HFFc6 (cell line): ENCODE data around the gene VAV3. TPM values are rescaled to one million over a fixed set of nuclear protein-coding genes. Genes with fewer than 3 reads are reported as not detected.

ENCODE experiments used
- DNase-seq: peaks from one replicate; pipeline ENCODE4 v3.0.0-alpha.2; 2018
- H3K27ac Mint-ChIP-seq: 2 replicates; pipeline ENCODE4 v1.8.0; 2020; ENCODE audit warnings: mild to moderate bottlenecking, mixed read lengths
- H3K27me3 Mint-ChIP-seq: 2 replicates; pipeline ENCODE4 v1.8.0; 2021; ENCODE audit warnings: mild to moderate bottlenecking, moderate library complexity, mixed read lengths; ENCODE audit not compliant: insufficient read depth
- H3K36me3 Mint-ChIP-seq: 2 replicates; pipeline ENCODE4 v1.8.0; 2021; ENCODE audit warnings: low read depth, mixed read lengths
- H3K4me1 Mint-ChIP-seq: 2 replicates; pipeline ENCODE4 v1.8.0; 2020; ENCODE audit warnings: low read depth, mixed read lengths
- H3K4me3 Mint-ChIP-seq: 2 replicates; pipeline ENCODE4 v1.8.0; 2020; ENCODE audit warnings: mild to moderate bottlenecking, moderate library complexity, mixed read lengths
- H3K9me3 Mint-ChIP-seq: 2 replicates; pipeline ENCODE4 v1.8.0; 2020; ENCODE audit warnings: mild to moderate bottlenecking, mixed read lengths
- long read RNA-seq: library from polyadenylated mRNA; unstranded; transcript quantifications from one replicate; pipeline ENCODE4 v2.0.0, GENCODE V29; 2019
- total RNA-seq, 6 experiments: library from RNA; stranded (reverse); fragmentation: NEBNext Ultra II Directional; extraction: Animal tissue kit (Norgen Biotek cat#: 25700); gene quantifications; 2 replicates in 1 of 6; 3 replicates in 5 of 6; pipeline ENCODE4 v1.2.3, GENCODE V29; 2021
- TF ChIP-seq, protein P1 (sequence below): fragments of 200-600 bp; sonication (generic); IDR thresholded peaks from 2 replicates; pipeline ENCODE4 v1.5.0; 2021; ENCODE audit warnings: antibody characterized with exemption, mild to moderate bottlenecking

Gene VAV3
- total RNA-seq = not detected
- long read RNA-seq = 0 reads

GRCh38 chr1:107965110-107965991, at the start of gene VAV3:
Gene VAV3, minus strand, starts transcription at chr1:107965180. Its CDS starts 311 bp downstream, at chr1:107964869.
- no peak for DNase-seq

DNA sequence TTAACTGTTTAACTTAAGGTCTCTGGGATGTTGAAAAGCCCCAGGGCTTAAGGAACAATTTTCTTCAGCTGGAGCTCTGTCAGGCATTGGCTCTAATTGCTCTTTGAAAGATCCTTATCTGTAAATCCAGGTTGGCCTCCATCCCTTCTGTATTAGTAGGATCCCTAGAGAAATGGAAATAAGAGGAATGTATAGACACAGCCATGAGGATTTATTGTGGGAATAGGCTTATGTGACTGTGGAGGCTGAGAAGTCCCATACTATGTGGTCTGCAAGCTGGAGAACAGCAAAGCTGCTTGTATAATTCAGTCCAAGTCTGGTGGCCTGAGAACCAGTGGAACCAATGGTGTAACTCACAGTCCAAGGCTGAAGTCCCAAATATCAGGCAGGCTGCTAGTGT, 47.6 kb upstream of the VAV3 start:
- peaks cover 20% of the 10 kb centered on the region for H3K4me1 Mint-ChIP-seq
- TF ChIP-seq, protein P1, sequence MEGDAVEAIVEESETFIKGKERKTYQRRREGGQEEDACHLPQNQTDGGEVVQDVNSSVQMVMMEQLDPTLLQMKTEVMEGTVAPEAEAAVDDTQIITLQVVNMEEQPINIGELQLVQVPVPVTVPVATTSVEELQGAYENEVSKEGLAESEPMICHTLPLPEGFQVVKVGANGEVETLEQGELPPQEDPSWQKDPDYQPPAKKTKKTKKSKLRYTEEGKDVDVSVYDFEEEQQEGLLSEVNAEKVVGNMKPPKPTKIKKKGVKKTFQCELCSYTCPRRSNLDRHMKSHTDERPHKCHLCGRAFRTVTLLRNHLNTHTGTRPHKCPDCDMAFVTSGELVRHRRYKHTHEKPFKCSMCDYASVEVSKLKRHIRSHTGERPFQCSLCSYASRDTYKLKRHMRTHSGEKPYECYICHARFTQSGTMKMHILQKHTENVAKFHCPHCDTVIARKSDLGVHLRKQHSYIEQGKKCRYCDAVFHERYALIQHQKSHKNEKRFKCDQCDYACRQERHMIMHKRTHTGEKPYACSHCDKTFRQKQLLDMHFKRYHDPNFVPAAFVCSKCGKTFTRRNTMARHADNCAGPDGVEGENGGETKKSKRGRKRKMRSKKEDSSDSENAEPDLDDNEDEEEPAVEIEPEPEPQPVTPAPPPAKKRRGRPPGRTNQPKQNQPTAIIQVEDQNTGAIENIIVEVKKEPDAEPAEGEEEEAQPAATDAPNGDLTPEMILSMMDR = no peak
- peaks cover 7% of the 10 kb centered on the region for H3K27me3 Mint-ChIP-seq
- DNase-seq = no peak
- H3K27ac Mint-ChIP-seq = no peak overlapping the region
- H3K4me3 Mint-ChIP-seq = no peak overlapping the region
- no peaks in the 10 kb centered on the region for H3K9me3 Mint-ChIP-seq
- H3K36me3 Mint-ChIP-seq = no peaks in the 10 kb centered on the region

More at GRCh38 chr1:107965110-107965991, at the start of gene VAV3:
- Mint-ChIP-seq H3K36me3 (no peaks in the 10 kb centered on the region), H3K4me1 (peaks cover 12% of the 10 kb centered on the region), H3K9me3 (no peaks in the 10 kb centered on the region), H3K4me3 (peak within 1 kb of the TSS; percentile 65), H3K27me3 (peaks cover 25% of the 10 kb centered on the region), H3K27ac (no peak within 1 kb of the TSS)
- TF ChIP-seq, protein P1 = no peak

DNA sequence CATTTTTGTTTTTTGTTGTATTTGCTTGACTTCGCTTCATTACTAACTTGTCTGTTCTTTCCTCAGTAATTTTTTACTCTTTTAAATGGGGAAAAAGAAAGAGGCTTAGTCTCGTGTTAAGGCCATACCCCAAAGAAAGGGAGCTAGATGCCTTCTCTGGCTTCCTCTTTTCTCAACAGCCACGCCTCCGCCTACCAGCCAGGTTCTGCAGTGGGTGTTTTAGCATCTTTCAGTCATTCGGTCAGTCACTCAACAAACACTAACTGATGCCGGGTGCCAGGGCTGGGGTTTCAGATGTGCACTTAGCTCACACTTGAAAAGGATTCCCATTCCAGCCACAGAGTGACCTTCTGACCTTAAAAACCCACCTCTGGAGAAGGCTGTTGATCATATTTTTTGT, 46.3 kb upstream of the VAV3 start:
- Mint-ChIP-seq H3K9me3 (no peaks in the 10 kb centered on the region), H3K36me3 (no peaks in the 10 kb centered on the region)

GRCh38 chr1:108010581-108010980, 45.6 kb upstream of the VAV3 start:
- H3K4me1 Mint-ChIP-seq = peaks cover 20% of the 10 kb centered on the region
- no peak overlapping the region for H3K27ac Mint-ChIP-seq
- TF ChIP-seq, protein P1 = no peak
- H3K27me3 Mint-ChIP-seq = peaks cover 7% of the 10 kb centered on the region
- H3K9me3 Mint-ChIP-seq = no peaks in the 10 kb centered on the region
- DNase-seq = no peak
- no peak overlapping the region for H3K4me3 Mint-ChIP-seq
- no peaks in the 10 kb centered on the region for H3K36me3 Mint-ChIP-seq

More for the DNA sequence above, 46.3 kb upstream of the VAV3 start:
- H3K4me1 Mint-ChIP-seq = peaks cover 20% of the 10 kb centered on the region
- DNase-seq = no peak
- H3K4me3 Mint-ChIP-seq = no peak overlapping the region
- no peak overlapping the region for H3K27ac Mint-ChIP-seq
- TF ChIP-seq, protein P1 = no peak
- H3K27me3 Mint-ChIP-seq = peaks cover 7% of the 10 kb centered on the region

DNA sequence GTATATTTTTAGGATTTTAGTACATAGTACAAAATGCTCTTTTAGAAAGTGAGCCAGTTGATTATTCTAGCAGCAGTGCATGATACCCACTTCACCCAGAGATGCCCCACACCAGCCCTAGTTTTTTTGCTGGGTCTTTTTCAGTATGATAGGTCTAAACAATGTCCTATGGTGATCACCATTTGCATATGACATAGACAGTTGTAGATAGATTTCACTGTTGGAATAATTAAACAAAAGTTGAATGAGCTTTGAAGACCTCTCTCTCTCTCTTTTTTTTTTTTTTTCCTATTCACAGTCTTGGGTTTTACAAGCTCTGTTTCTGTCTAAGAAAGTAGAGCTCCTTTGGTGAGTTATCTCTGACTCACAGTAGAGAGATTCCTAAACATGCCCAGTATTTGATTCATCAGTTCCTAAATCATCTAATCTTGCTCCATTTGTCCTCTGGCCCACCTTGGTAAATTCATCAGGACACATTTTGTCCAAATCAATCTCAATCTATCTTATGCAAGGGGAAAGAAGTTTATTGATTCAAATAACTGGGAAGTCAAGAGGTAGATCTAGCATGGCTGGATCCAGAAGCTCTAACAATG, 44.7 kb upstream of the VAV3 start:
- TF ChIP-seq, protein P1 = no peak
- Mint-ChIP-seq H3K9me3 (no peaks in the 10 kb centered on the region), H3K4me1 (peaks cover 20% of the 10 kb centered on the region), H3K27me3 (peaks cover 7% of the 10 kb centered on the region), H3K27ac (no peak overlapping the region), H3K36me3 (no peaks in the 10 kb centered on the region), H3K4me3 (no peak overlapping the region)
- DNase-seq = peak; percentile 52
